ENCODE results near the gene ERVK3-1. TPM values are rescaled to one million over a fixed set of nuclear protein-coding genes. Genes with fewer than 3 reads are reported as not detected.
A peak's percentile ranks its signal among the peaks of the same experiment; 100 is the strongest.

The ERVK3-1 gene
- total RNA-seq, 2 experiments from 2014 or later, result 40.6 to 43.0 TPM

DNA sequence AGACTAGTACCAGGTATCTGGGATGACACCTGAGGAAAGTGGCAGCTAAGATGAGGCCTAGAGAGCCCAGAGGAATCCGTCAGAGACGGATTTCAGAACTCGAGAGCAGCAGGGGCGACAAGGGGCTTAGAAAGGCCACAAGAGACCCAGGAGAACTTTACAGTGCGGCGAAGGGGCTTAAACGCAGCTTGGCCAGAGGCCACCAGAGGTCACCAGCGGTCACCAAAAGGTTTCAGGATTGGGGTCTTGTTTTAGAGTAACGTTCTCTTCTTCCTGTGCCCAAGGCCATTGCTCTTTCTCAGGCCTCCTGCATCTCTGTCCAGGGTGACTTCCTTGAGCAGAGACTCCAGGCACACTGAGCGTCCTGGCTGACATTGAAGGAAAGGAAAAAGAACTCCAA is 23.8 kb downstream of the ERVK3-1 start:
- CTCF ChIA-PET, result interaction anchor here (1.0 kb wide), 1 partner anchor 18 kb away, joined by 3 read pairs; no protein-coding TSS in a partner anchor

DNA sequence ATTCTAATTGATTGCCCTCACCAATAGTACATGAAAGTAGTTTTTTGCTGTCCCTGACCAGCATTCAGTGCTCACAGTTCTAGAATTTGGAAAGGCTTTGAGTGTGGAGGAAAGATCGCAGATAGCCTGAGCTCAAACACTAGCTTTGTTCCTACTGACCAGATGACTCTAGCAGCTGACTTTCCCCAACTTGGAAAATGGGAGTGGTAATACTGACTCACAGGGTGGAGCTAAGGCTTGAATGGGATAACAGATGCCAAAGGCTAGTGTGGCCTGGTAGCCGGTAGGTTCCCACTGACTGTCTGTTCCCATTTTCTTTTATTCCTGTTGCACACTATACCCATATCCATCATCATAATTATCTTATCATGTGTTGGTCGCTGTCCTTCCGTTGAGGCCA is 25.3 kb downstream of the ERVK3-1 start:
- Mint-ChIP-seq H3K4me3 (no peak overlapping the region), H3K9me3 (no peaks in the 10 kb centered on the region), H3K4me1 (ENCODE audit: low read depth) (peaks cover 14% of the 10 kb centered on the region), H3K27me3 (no peaks in the 10 kb centered on the region), H3K36me3 (ENCODE audit: low read depth) (peaks cover 5% of the 10 kb centered on the region), H3K27ac (no peak overlapping the region)
- ATAC-seq (no peak), DNase-seq (no peak)
- no peak for TF ChIP-seq CTCF (IDR thresholded peaks at IDR 0.05)
- POLR2A ChIA-PET, result interaction anchor here (1.2 to 2.4 kb wide), 2 partner anchors 17 to 189 kb away, joined by 3 to 9 read pairs; partner anchors contain the start of gene ZBTB45
- intact Hi-C loops (cut with micrococcal nuclease), result no loop called here
- CTCF ChIA-PET, result interaction anchor here (1.0 to 1.4 kb wide), 4 partner anchors 138 to 251 kb away, joined by 3 to 4 read pairs (median 4); no protein-coding TSS in a partner anchor

More for the DNA sequence above, 23.8 kb downstream of the ERVK3-1 start:
- DNase-seq, result peak; percentile 61
- H3K27me3 Mint-ChIP-seq, result no peaks in the 10 kb centered on the region
- POLR2A ChIA-PET, result interaction anchor here (0.7 kb wide), 1 partner anchor 69 kb away, joined by 3 read pairs; no protein-coding TSS in a partner anchor
- no peak for TF ChIP-seq CTCF (IDR thresholded peaks at IDR 0.05)
- intact Hi-C loops (cut with micrococcal nuclease), result no loop called here
- H3K4me1 Mint-ChIP-seq (ENCODE audit: low read depth), result peaks cover 14% of the 10 kb centered on the region
- H3K36me3 Mint-ChIP-seq (ENCODE audit: low read depth), result no peaks in the 10 kb centered on the region
- H3K27ac Mint-ChIP-seq, result no peak overlapping the region
- no peak for ATAC-seq
- H3K4me3 Mint-ChIP-seq, result no peak overlapping the region
- no peaks in the 10 kb centered on the region for H3K9me3 Mint-ChIP-seq

DNA sequence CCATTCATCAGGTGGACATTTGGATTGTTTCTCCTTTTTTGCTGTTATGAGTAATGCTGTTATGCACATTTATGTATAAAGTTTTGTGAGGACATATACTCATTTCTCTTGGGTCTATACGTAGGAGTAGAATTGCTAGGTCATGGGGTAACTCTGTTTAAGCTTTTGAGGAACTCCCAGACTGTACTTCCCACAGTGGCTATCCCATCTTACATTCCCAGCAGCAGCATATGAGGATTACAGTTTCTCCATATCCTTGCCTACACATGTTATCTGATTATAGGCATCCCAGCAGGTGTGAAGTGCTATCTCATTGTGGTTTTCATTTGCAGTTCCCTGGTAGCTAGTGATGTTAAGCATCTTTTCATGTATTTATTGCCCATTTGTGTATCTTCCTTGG is 27.5 kb downstream of the ERVK3-1 start:
- intact Hi-C loops (cut with micrococcal nuclease), result no loop called here
- Mint-ChIP-seq H3K4me1 (ENCODE audit: low read depth) (peaks cover 14% of the 10 kb centered on the region), H3K4me3 (no peak overlapping the region), H3K27me3 (no peaks in the 10 kb centered on the region), H3K27ac (no peak overlapping the region), H3K36me3 (ENCODE audit: low read depth) (peaks cover 13% of the 10 kb centered on the region), H3K9me3 (no peaks in the 10 kb centered on the region)
- DNase-seq, result no peak
- ChIA-PET POLR2A (no interaction called here), CTCF (interaction anchor here (0.8 to 2.1 kb wide), 4 partner anchors 8 to 186 kb away, joined by 3 to 6 read pairs (median 3); no protein-coding TSS in a partner anchor)
- ATAC-seq, result no peak
- TF ChIP-seq CTCF (IDR thresholded peaks at IDR 0.05), result no peak

DNA sequence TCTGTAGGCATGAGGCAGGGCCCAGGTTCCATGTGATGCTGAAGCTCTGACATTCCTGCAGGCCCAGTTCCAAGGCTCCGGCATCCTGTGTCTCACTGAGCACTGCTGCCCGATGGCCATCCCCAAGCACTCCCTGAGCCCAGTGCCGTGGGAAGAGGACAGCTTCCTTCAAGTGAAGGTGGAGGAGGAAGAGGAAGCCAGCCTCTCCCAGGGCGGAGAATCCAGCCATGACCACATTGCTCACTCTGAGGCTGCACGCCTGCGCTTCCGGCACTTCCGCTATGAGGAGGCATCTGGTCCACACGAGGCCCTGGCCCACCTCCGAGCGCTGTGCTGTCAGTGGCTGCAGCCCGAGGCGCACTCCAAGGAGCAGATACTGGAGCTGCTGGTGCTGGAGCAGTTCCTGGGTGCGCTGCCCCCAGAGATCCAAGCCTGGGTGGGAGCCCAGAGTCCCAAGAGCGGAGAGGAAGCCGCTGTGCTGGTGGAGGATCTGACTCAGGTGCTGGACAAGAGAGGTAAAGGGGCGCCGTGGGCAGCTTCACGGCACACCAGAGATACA is 29.6 kb downstream of the ERVK3-1 start:
- H3K36me3 Mint-ChIP-seq (ENCODE audit: low read depth), result peaks cover 30% of the 10 kb centered on the region
- ChIA-PET CTCF (no interaction called here), POLR2A (interaction anchor here (0.6 to 0.9 kb wide), 2 partner anchors 11 to 26 kb away, joined by 3 read pairs; no protein-coding TSS in a partner anchor)
- no peak overlapping the region for H3K4me3 Mint-ChIP-seq
- intact Hi-C loops (cut with micrococcal nuclease), result no loop called here
- H3K9me3 Mint-ChIP-seq, result no peaks in the 10 kb centered on the region
- no peaks in the 10 kb centered on the region for H3K27me3 Mint-ChIP-seq
- no peak overlapping the region for H3K27ac Mint-ChIP-seq
- no peak for TF ChIP-seq CTCF (IDR thresholded peaks at IDR 0.05)
- DNase-seq (no peak), ATAC-seq (no peak)
- H3K4me1 Mint-ChIP-seq (ENCODE audit: low read depth), result peaks cover 5% of the 10 kb centered on the region

DNA sequence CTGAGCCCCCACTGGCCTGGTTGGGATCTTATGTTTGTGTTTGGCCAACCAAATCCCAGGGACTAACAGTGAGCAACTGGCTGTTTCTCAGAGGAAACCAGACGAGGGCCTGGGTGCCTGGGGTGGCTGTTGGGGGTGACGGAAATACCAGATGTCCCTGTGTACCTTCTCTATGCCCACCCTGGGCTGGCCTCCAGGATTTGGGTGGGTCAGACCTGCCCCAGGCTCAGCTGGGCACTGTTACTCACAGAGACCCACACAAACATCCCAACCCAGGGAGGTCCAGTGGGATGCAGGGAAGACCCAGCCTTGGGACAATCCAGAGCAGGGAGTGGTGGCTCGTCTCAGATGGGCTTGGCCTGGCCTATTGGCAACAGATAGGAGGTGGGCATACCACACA is 30.5 kb downstream of the ERVK3-1 start:
- TF ChIP-seq CTCF (IDR thresholded peaks at IDR 0.05), result no peak
- no peaks in the 10 kb centered on the region for H3K9me3 Mint-ChIP-seq
- no peaks in the 10 kb centered on the region for H3K27me3 Mint-ChIP-seq
- no peak overlapping the region for H3K27ac Mint-ChIP-seq
- ChIA-PET CTCF (no interaction called here), POLR2A (interaction anchor here (1.7 kb wide), 1 partner anchor 11 kb away, joined by 4 read pairs; no protein-coding TSS in a partner anchor)
- no peak overlapping the region for H3K4me3 Mint-ChIP-seq
- no peak for DNase-seq
- H3K36me3 Mint-ChIP-seq (ENCODE audit: low read depth), result peaks cover 33% of the 10 kb centered on the region
- intact Hi-C loops (cut with micrococcal nuclease), result no loop called here
- no peak for ATAC-seq
- H3K4me1 Mint-ChIP-seq (ENCODE audit: low read depth), result peaks cover 6% of the 10 kb centered on the region

Data from activated CD8-positive, alpha-beta T cell treated with anti-CD3 and anti-CD28 coated beads for 36 hours (primary cell).